GM12878 (cell line): ENCODE results near the gene SELENOS. TPM values are rescaled to one million over a fixed set of nuclear protein-coding genes. Genes with fewer than 3 reads are reported as not detected.

ENCODE experiments used
- ATAC-seq: fragments of 200-7000 bp; cut with Tn5 transposase; 3 replicates; pipeline ENCODE4 v1.9.1; 2020; ENCODE audit warnings: mild to moderate bottlenecking, moderate library complexity
- BruUV-seq: library from RNA; stranded (reverse); fragments of 400-500 nt; replicated peaks from 2 replicates; lab custom pipeline; 2021; lab: Mats Ljungman, UMichigan
- CTCF ChIA-PET: fragments of 300-600 bp; sonication (Branson Sonifier 250); formaldehyde crosslinking; extraction: SDS; loops from one replicate; lab custom pipeline; 2021; ENCODE audit warnings: inconsistent platforms; lab: Yijun Ruan, JAX
- POLR2A ChIA-PET: fragments of 350-600 bp; formaldehyde crosslinking; extraction: SDS; loops from one replicate; lab custom pipeline; 2021; ENCODE audit warnings: inconsistent platforms; lab: Charles Lee
- RAD21 ChIA-PET: fragments of 300-600 bp; sonication (Branson Sonifier 250); formaldehyde crosslinking; loops from one replicate; lab custom pipeline; 2023; ENCODE audit warnings: antibody characterized with exemption; ENCODE audit not compliant: unreplicated experiment; lab: Charles Lee
- SMC1A ChIA-PET: fragments of 300-600 bp; sonication (Branson Sonifier 250); formaldehyde crosslinking; loops from one replicate; lab custom pipeline; 2023; ENCODE audit not compliant: unreplicated experiment, uncharacterized antibody; lab: Charles Lee
- DNase-seq: peaks from one replicate; pipeline ENCODE4 v3.0.0-alpha.2; 2011; ENCODE audit warnings: low read depth, low spot score
- FAIRE-seq: peaks from 3 replicates; lab custom pipeline; 2011; peaks lifted over from hg19 to GRCh38; lab: Jason Lieb, UNC
- H2AFZ ChIP-seq: 2 replicates; pipeline ENCODE4 v1.6.0; 2011; ENCODE audit warnings: low read depth, low read length, control low read depth; ENCODE audit not compliant: control insufficient read depth
- H3K27ac ChIP-seq: 2 replicates; pipeline ENCODE4 v1.5.1; 2011; ENCODE audit warnings: control low read depth; ENCODE audit not compliant: control insufficient read depth, insufficient read depth
- H3K27me3 ChIP-seq, 2 experiments: replicated peaks in 1 of 2; 2 replicates each; pipeline versions ENCODE4 v1.6.0 to v1.6.1; 2011; ENCODE audit warnings: low read length in 1 of 2; ENCODE audit not compliant: control insufficient read depth in 2 of 2, insufficient read depth in 2 of 2
- H3K36me3 ChIP-seq, 2 experiments: 2 replicates each; pipeline ENCODE4 v1.5.1; 2011; ENCODE audit warnings: low read length in 1 of 2; ENCODE audit not compliant: control insufficient read depth in 2 of 2, insufficient read depth in 2 of 2
- H3K4me1 ChIP-seq: 2 replicates; pipeline ENCODE4 v1.6.1; 2011; ENCODE audit warnings: mild to moderate bottlenecking, low read length, moderate library complexity, mixed read lengths; ENCODE audit not compliant: control insufficient read depth, insufficient read depth
- H3K4me2 ChIP-seq: 2 replicates; pipeline ENCODE4 v1.6.0; 2011; ENCODE audit warnings: control low read depth; ENCODE audit not compliant: control insufficient read depth, insufficient read depth
- H3K4me3 ChIP-seq: fragments of 200-600 bp; sonication (generic); 2 replicates; pipeline ENCODE4 v1.5.1; 2016
- H3K79me2 ChIP-seq: 2 replicates; pipeline ENCODE4 v1.6.0; 2011; ENCODE audit warnings: low read length; ENCODE audit not compliant: control insufficient read depth, insufficient read depth
- H3K9ac ChIP-seq: 2 replicates; pipeline ENCODE4 v1.8.0; 2011; ENCODE audit warnings: low read length, control low read depth, mixed read lengths; ENCODE audit not compliant: control insufficient read depth, insufficient read depth
- H3K9me3 ChIP-seq: replicated peaks from 3 replicates; pipeline ENCODE4 v1.5.1; 2011; ENCODE audit warnings: mild to moderate bottlenecking, low read length; ENCODE audit not compliant: control insufficient read depth, insufficient read depth
- H4K20me1 ChIP-seq: 2 replicates; pipeline ENCODE4 v1.6.0; 2011; ENCODE audit not compliant: control insufficient read depth, insufficient read depth
- EED ChIP-seq: sonication (generic); IDR thresholded peaks from 2 replicates; pipeline ENCODE4 v1.6.1; 2016; ENCODE audit warnings: antibody characterized with exemption, low read depth
- FOXK2 ChIP-seq: fragments of 450-650 bp; IDR thresholded peaks from 2 replicates; pipeline ENCODE4 v1.6.1; 2017; ENCODE audit warnings: mild to moderate bottlenecking, moderate library complexity
- KLF5 ChIP-seq: fragments of 450-650 bp; IDR thresholded peaks from 2 replicates; pipeline ENCODE4 v1.6.1; 2014; ENCODE audit warnings: mild to moderate bottlenecking; ENCODE audit not compliant: partially characterized antibody
- POLR2AphosphoS2 ChIP-seq: IDR thresholded peaks from 2 replicates; pipeline ENCODE4 v1.6.1; 2011; ENCODE audit warnings: low read depth, mild to moderate bottlenecking, low read length, improper control_type of control experiment, moderate library complexity
- RBBP5 ChIP-seq: fragments of 200-600 bp; sonication (generic); conservative IDR thresholded peaks from 2 replicates; pipeline ENCODE4 v1.6.1; 2016
- SMAD1 ChIP-seq: fragments of 450-650 bp; IDR thresholded peaks from 2 replicates; pipeline ENCODE4 v1.6.1; 2018; ENCODE audit warnings: mild to moderate bottlenecking, low read depth; ENCODE audit not compliant: partially characterized antibody
- TBL1XR1 ChIP-seq: IDR thresholded peaks from 2 replicates; pipeline ENCODE4 v1.6.1; 2012; ENCODE audit warnings: low read depth, low read length, improper control_type of control experiment
- WGBS: methylation state at CpG from one replicate; pipeline ENCODE4 v1.1.6; 2016; ENCODE audit warnings: low lambda C conversion rate; ENCODE audit not compliant: insufficient replicate concordance, insufficient coverage; ENCODE audit errors: missing lambda C conversion rate; 5-methylcytosine and 5-hydroxymethylcytosine counted together
- in situ Hi-C: fragments of 300-500 bp; cut with MboI; formaldehyde crosslinking; loops from 9 replicates; pipeline ENCODE4 v1.14.3; 2018; ENCODE audit warnings: mixed read lengths
- intact Hi-C: fragments of 100-400 bp; cut with micrococcal nuclease; formaldehyde crosslinking; loops from one replicate; pipeline ENCODE4 v1.14.2; 2022; ENCODE audit not compliant: unreplicated experiment
- polyA plus RNA-seq, 11 experiments: library from polyadenylated mRNA; depleted of rRNA in 4 of 11; unstranded in 6 of 11; stranded (reverse) in 5 of 11; fragments of >200 nt; fragmentation: Nextera tagmentation in 4 of 11; fragmentation: Illumina TruSeq in 1 of 11; extraction: Ambion mirVana in 4 of 11; extraction: Trizol in 1 of 11; gene quantifications; 1 replicate in 1 of 11; 2 replicates in 10 of 11; pipeline versions ENCODE4 v1.2.1 to v1.2.3, GENCODE V29; 2011 to 2016; ENCODE audit warnings: inconsistent platforms in 2 of 11, missing spikeins in 2 of 11, low read depth in 1 of 11
- total RNA-seq, 4 experiments: library from RNA; depleted of rRNA in 3 of 4; stranded (reverse); fragments of >200 nt in 3 of 4; fragmentation: Illumina TruSeq in 1 of 4; extraction: Trizol in 1 of 4; gene quantifications; 2 replicates each; pipeline versions ENCODE4 v1.2.1 to v1.2.3, GENCODE V29; 2013 to 2021
- TF ChIP-seq, protein P1 (sequence below): IDR thresholded peaks from 2 replicates; pipeline ENCODE4 v1.6.1; 2012; ENCODE audit warnings: low read depth, low read length, improper control_type of control experiment
- TF ChIP-seq, protein P2 (sequence below): IDR thresholded peaks from 2 replicates; pipeline ENCODE4 v1.6.1; 2011; ENCODE audit warnings: borderline replicate concordance, low read depth, mild to moderate bottlenecking, moderate library complexity, low read length; ENCODE audit not compliant: insufficient read depth, poor library complexity, severe bottlenecking
- TF ChIP-seq, protein P3 (sequence below): fragments of 450-650 bp; formaldehyde crosslinking; IDR thresholded peaks from 2 replicates; pipeline ENCODE4 v1.4.0; 2020; ENCODE audit warnings: mild to moderate bottlenecking, moderate library complexity

Gene SELENOS
- total and polyA plus RNA-seq, 10 of the 15 experiments (the other 5 are each of a cell fraction or from before 2014, with no cell fraction given), result 25.8 to 90.1 (median 37.3) TPM

DNA sequence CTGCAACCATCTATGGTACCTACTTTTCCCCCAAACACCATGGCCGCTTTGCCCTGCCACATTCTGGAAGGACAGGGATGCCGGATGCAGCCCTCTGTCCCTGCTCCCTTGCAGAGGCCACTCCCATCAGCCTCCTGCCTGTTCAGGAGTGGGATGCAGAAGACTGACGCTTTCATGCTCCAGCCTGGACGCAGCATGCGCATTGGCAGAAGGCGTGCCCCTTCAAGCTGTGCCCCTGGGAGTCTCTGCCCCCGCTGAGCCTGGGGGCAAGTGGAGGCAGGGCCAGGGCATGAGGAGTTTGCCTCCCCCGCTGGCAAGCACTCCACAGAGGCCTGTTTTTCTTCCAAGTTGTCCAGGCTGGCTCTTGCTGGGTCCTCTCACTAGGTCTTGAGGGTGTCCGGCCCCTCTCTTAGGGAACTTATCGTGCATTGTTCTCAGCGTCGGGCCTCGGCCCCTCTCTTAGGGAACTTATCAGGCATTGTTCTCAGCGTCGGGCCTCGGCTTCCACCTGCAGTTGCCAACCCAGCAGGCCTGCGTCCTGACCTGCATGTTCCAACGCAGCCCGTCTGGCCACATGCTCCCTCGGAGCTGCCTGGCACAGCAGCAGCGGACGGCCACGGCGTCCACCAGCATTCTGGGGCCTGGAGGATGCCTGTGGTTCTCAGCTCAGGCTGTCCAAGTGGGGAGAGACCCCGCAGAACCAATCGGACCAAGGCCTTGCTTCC, 32.3 kb upstream of the SELENOS start:
- RAD21 ChIA-PET, result no interaction called here
- no peak overlapping the region for H2AFZ ChIP-seq
- in situ Hi-C loops, result no loop called here
- H3K4me2 ChIP-seq, result no peak overlapping the region
- BruUV-seq, result no TSS peak
- H3K4me3 ChIP-seq, result no peak overlapping the region
- no peak overlapping the region for H3K27ac ChIP-seq
- WGBS, result 48% methylated on average over 25 of the region's 26 CpGs
- no peak for FAIRE-seq
- POLR2A ChIA-PET, result no interaction called here
- H3K4me1 ChIP-seq, result no peaks in the 10 kb centered on the region
- SMC1A ChIA-PET, result no interaction called here
- no peaks in the 10 kb centered on the region for H4K20me1 ChIP-seq
- no peaks in the 10 kb centered on the region for H3K36me3 ChIP-seq
- no peak for ATAC-seq
- H3K9ac ChIP-seq, result no peak overlapping the region
- H3K9me3 ChIP-seq, result no peaks in the 10 kb centered on the region
- TF ChIP-seq, protein P1, sequence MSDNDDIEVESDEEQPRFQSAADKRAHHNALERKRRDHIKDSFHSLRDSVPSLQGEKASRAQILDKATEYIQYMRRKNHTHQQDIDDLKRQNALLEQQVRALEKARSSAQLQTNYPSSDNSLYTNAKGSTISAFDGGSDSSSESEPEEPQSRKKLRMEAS, result no peak
- TF ChIP-seq KLF5 (no peak), POLR2AphosphoS2 (no peak), TBL1XR1 (no peak), EED (no peak), RBBP5 (no peak), FOXK2 (no peak), SMAD1 (no peak)
- TF ChIP-seq, protein P2, sequence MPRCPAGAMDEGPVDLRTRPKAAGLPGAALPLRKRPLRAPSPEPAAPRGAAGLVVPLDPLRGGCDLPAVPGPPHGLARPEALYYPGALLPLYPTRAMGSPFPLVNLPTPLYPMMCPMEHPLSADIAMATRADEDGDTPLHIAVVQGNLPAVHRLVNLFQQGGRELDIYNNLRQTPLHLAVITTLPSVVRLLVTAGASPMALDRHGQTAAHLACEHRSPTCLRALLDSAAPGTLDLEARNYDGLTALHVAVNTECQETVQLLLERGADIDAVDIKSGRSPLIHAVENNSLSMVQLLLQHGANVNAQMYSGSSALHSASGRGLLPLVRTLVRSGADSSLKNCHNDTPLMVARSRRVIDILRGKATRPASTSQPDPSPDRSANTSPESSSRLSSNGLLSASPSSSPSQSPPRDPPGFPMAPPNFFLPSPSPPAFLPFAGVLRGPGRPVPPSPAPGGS, result no peak
- TF ChIP-seq, protein P3, sequence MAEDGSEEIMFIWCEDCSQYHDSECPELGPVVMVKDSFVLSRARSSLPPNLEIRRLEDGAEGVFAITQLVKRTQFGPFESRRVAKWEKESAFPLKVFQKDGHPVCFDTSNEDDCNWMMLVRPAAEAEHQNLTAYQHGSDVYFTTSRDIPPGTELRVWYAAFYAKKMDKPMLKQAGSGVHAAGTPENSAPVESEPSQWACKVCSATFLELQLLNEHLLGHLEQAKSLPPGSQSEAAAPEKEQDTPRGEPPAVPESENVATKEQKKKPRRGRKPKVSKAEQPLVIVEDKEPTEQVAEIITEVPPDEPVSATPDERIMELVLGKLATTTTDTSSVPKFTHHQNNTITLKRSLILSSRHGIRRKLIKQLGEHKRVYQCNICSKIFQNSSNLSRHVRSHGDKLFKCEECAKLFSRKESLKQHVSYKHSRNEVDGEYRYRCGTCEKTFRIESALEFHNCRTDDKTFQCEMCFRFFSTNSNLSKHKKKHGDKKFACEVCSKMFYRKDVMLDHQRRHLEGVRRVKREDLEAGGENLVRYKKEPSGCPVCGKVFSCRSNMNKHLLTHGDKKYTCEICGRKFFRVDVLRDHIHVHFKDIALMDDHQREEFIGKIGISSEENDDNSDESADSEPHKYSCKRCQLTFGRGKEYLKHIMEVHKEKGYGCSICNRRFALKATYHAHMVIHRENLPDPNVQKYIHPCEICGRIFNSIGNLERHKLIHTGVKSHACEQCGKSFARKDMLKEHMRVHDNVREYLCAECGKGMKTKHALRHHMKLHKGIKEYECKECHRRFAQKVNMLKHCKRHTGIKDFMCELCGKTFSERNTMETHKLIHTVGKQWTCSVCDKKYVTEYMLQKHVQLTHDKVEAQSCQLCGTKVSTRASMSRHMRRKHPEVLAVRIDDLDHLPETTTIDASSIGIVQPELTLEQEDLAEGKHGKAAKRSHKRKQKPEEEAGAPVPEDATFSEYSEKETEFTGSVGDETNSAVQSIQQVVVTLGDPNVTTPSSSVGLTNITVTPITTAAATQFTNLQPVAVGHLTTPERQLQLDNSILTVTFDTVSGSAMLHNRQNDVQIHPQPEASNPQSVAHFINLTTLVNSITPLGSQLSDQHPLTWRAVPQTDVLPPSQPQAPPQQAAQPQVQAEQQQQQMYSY (CRISPR knock-in tag), result no peak
- TF ChIP-seq, all 136 proteins: peak for 0
- Histone ChIP-seq H3K79me2 (no peaks in the 10 kb centered on the region), H3K27me3 (peaks cover 0 to 1% of the 10 kb centered on the region in 2 experiments; a peak in 2 of 4 replicates)
- no peak for DNase-seq
- intact Hi-C loops, result no loop called here
- CTCF ChIA-PET, result interaction anchor here (0.6 kb wide), 1 partner anchor 13 kb away, joined by 4 read pairs; no protein-coding TSS in a partner anchor
